ENCODE data around the gene DLD. TPM values are rescaled to one million over a fixed set of nuclear protein-coding genes. Genes with fewer than 3 reads are reported as not detected.

Gene DLD
- total RNA-seq = 45.1 and 72.5 TPM in 2 replicates

GRCh38 chr7:107890962-107891635 is at the start of gene DLD:
DLD (plus strand) TSS chr7:107891183; CDS start chr7:107891251, 68 bp downstream.

Other genes with a start within 250 kb of the DLD start
- 1.7 and 10.2 TPM in 2 replicates for gene SLC26A4, start 230.4 kb upstream of the DLD start, total RNA-seq
- gene CBLL1, start 147.0 kb upstream of the DLD start, total RNA-seq = 15.0 and 15.2 TPM in 2 replicates
- gene SLC26A3, start 88.0 kb upstream of the DLD start, total RNA-seq = not detected in 2 replicates
- gene LAMB1, start 112.0 kb downstream of the DLD start, total RNA-seq = 348 and 539 TPM in 2 replicates
- gene LAMB4, start 239.2 kb downstream of the DLD start, total RNA-seq = under 0.01 and 0.19 TPM in 2 replicates

All from regular cardiac myocyte (primary cell).